RWPE2 (cell line): Measurements from ENCODE around the gene IL25.
"Not testable (repeated sequence)": the region's sequence is repeated elsewhere in the genome, so short reads cannot be mapped to it uniquely, and the experiment has no call there.

Experiments
- ATAC-seq: fragments of 200-7000 bp; cut with Tn5 transposase; 3 replicates; pipeline ENCODE4 v1.9.1; 2021; ENCODE audit warnings: low read depth
- DNase-seq: peaks from one replicate; pipeline ENCODE4 v3.0.0-alpha.2; 2020; ENCODE audit warnings: low spot score
- H3K27ac ChIP-seq: fragments of 450-650 bp; 2 replicates; pipeline ENCODE4 v1.5.1; 2017; ENCODE audit warnings: mild to moderate bottlenecking; ENCODE audit not compliant: poor library complexity, severe bottlenecking
- H3K27me3 ChIP-seq: fragments of 250-450 bp; sonication (Bioruptor Pico); 2 replicates; pipeline ENCODE4 v1.5.1; 2021; ENCODE audit warnings: mild to moderate bottlenecking, moderate library complexity; ENCODE audit not compliant: insufficient read depth, poor library complexity, severe bottlenecking
- H3K36me3 ChIP-seq: fragments of 250-450 bp; sonication (Bioruptor Pico); 2 replicates; pipeline ENCODE4 v1.5.1; 2020; ENCODE audit warnings: low read depth, mild to moderate bottlenecking, moderate library complexity
- H3K4me1 ChIP-seq: fragments of 250-450 bp; sonication (Bioruptor Pico); 2 replicates; pipeline ENCODE4 v1.5.1; 2021; ENCODE audit warnings: mild to moderate bottlenecking, moderate library complexity; ENCODE audit not compliant: insufficient read depth, poor library complexity, severe bottlenecking
- H3K4me3 ChIP-seq: fragments of 250-450 bp; sonication (Bioruptor Pico); 2 replicates; pipeline ENCODE4 v1.5.1; 2021; ENCODE audit warnings: mild to moderate bottlenecking, moderate library complexity; ENCODE audit not compliant: severe bottlenecking
- H3K9me3 ChIP-seq: fragments of 250-450 bp; sonication (Bioruptor Pico); 2 replicates; pipeline ENCODE4 v1.5.1; 2021; ENCODE audit warnings: mild to moderate bottlenecking, moderate library complexity; ENCODE audit not compliant: severe bottlenecking
- CTCF ChIP-seq: fragments of 450-650 bp; IDR thresholded peaks from one replicate; pipeline ENCODE4 v1.5.1; 2017; ENCODE audit warnings: mild to moderate bottlenecking, moderate library complexity; ENCODE audit not compliant: poor library complexity, severe bottlenecking

Gene IL25

GRCh38 chr14:23423657-23424056 is 51.0 kb downstream of the IL25 start:
- no peak for ATAC-seq
- Histone ChIP-seq H3K4me3 (no peak overlapping the region), H3K4me1 (no peaks in the 10 kb centered on the region), H3K36me3 (no peaks in the 10 kb centered on the region), H3K27ac (no peak overlapping the region), H3K9me3 (no peaks in the 10 kb centered on the region), H3K27me3 (no peaks in the 10 kb centered on the region)
- TF ChIP-seq CTCF, result no peak
- DNase-seq, result no peak

DNA sequence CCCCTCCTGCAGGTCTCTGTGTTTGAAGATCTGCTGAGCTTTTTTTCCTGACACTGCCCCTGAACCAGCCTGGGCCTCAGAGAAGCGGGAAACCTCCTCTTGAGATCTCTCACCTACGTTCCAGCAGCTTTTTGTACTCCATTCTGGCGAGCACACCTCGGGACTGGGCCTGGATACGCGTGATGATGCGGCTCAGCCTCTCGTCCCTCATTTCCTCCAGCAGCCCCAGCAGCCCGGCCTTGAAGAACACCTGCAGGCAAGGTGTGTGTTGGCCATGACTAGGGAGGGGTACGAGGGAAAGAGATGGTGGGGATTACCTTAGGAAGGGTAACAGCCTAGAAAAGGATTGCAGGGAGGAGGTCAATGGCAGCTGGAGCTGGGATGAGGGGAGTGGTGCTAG is 52.6 kb downstream of the IL25 start:
- no peak for DNase-seq
- ATAC-seq, result no peak
- Histone ChIP-seq H3K4me1 (no peaks in the 10 kb centered on the region), H3K27ac (no peak overlapping the region), H3K9me3 (no peaks in the 10 kb centered on the region), H3K36me3 (no peaks in the 10 kb centered on the region), H3K27me3 (no peaks in the 10 kb centered on the region), H3K4me3 (no peak overlapping the region)
- no peak for TF ChIP-seq CTCF

- H3K27me3 ChIP-seq, H3K9me3 ChIP-seq, H3K4me3 ChIP-seq, ATAC-seq, H3K36me3 ChIP-seq, DNase-seq, H3K27ac ChIP-seq, H3K4me1 ChIP-seq: not testable (repeated sequence)
Measured at GRCh38 chr14:23425798-23426197, 53.2 kb downstream of the IL25 start.
